Astrocyte (in vitro differentiated cells and primary cell): ENCODE measurements around the gene CTRB2. TPM values are rescaled to one million over a fixed set of nuclear protein-coding genes. Genes with fewer than 3 reads are reported as not detected.

Experiments used
- DNase-seq: peaks from one replicate; pipeline ENCODE4 v3.0.0-alpha.2; 2010; ENCODE audit warnings: low read depth
- FAIRE-seq: peaks from 2 replicates; lab custom pipeline; 2011; peaks lifted over from hg19 to GRCh38; lab: Jason Lieb, UNC
- H2AFZ ChIP-seq: 2 replicates; pipeline ENCODE4 v1.6.0; 2012; ENCODE audit warnings: low read depth, low read length, inconsistent platforms
- H3K27ac ChIP-seq: 2 replicates; pipeline ENCODE4 v1.5.1; 2011; ENCODE audit warnings: low read depth, low read length, inconsistent platforms
- H3K27me3 ChIP-seq: 2 replicates; pipeline ENCODE4 v1.6.0; 2011; ENCODE audit warnings: low read length, inconsistent platforms; ENCODE audit not compliant: insufficient read depth
- H3K36me3 ChIP-seq: 2 replicates; pipeline ENCODE4 v1.5.1; 2011; ENCODE audit warnings: low read length, inconsistent platforms; ENCODE audit not compliant: insufficient read depth
- H3K4me1 ChIP-seq: 2 replicates; pipeline ENCODE4 v1.5.1; 2011; ENCODE audit warnings: low read length, inconsistent platforms; ENCODE audit not compliant: insufficient read depth
- H3K4me2 ChIP-seq: 2 replicates; pipeline ENCODE4 v1.6.0; 2012; ENCODE audit warnings: low read length, inconsistent platforms
- H3K4me3 ChIP-seq: 2 replicates; pipeline ENCODE4 v1.5.1; 2011; ENCODE audit warnings: low read depth, mild to moderate bottlenecking, low read length, inconsistent platforms; ENCODE audit not compliant: insufficient read depth
- H3K79me2 ChIP-seq: 2 replicates; pipeline ENCODE4 v1.6.0; 2012; ENCODE audit warnings: mild to moderate bottlenecking, low read length, inconsistent platforms; ENCODE audit not compliant: insufficient read depth
- H3K9ac ChIP-seq: 2 replicates; pipeline ENCODE4 v1.6.0; 2012; ENCODE audit warnings: mild to moderate bottlenecking, low read length, inconsistent platforms
- H3K9me3 ChIP-seq: 2 replicates; pipeline ENCODE4 v1.5.1; 2012; ENCODE audit warnings: low read depth, mild to moderate bottlenecking, low read length, inconsistent platforms; ENCODE audit not compliant: insufficient read depth
- H4K20me1 ChIP-seq: 2 replicates; pipeline ENCODE4 v1.6.0; 2012; ENCODE audit warnings: low read length, inconsistent platforms; ENCODE audit not compliant: insufficient read depth
- H3K27ac Mint-ChIP-seq: one replicate; pipeline ENCODE4 v1.8.0; 2021; ENCODE audit warnings: mild to moderate bottlenecking, mixed read lengths; ENCODE audit not compliant: unreplicated experiment
- H3K27me3 Mint-ChIP-seq: one replicate; pipeline ENCODE4 v1.8.0; 2021; ENCODE audit warnings: low read depth, mixed read lengths; ENCODE audit not compliant: unreplicated experiment
- H3K36me3 Mint-ChIP-seq: one replicate; pipeline ENCODE4 v1.8.0; 2021; ENCODE audit warnings: low read depth, mixed read lengths; ENCODE audit not compliant: unreplicated experiment
- H3K4me1 Mint-ChIP-seq: one replicate; pipeline ENCODE4 v1.8.0; 2021; ENCODE audit warnings: low read depth, mixed read lengths; ENCODE audit not compliant: unreplicated experiment
- H3K4me3 Mint-ChIP-seq: one replicate; pipeline ENCODE4 v1.8.0; 2021; ENCODE audit warnings: mild to moderate bottlenecking, moderate library complexity, mixed read lengths; ENCODE audit not compliant: unreplicated experiment
- H3K9me3 Mint-ChIP-seq: one replicate; pipeline ENCODE4 v1.8.0; 2021; ENCODE audit warnings: mild to moderate bottlenecking, mixed read lengths; ENCODE audit not compliant: unreplicated experiment
- CTCF ChIP-seq: IDR thresholded peaks from 2 replicates; pipeline ENCODE4 v1.5.1; 2011; ENCODE audit warnings: low read depth, mild to moderate bottlenecking, inconsistent platforms, low read length, moderate library complexity; ENCODE audit not compliant: insufficient read depth
- EZH2 ChIP-seq: IDR thresholded peaks from 2 replicates; pipeline ENCODE4 v1.6.1; 2012; ENCODE audit warnings: mild to moderate bottlenecking, low read length, inconsistent platforms; ENCODE audit not compliant: insufficient read depth
- total RNA-seq: library from RNA; stranded (reverse); gene quantifications from 2 replicates; pipeline ENCODE4 v1.2.1, GENCODE V29; 2021

The CTRB2 gene
- total RNA-seq, 1 donor from 2014 or later: 0.43 TPM

- H3K9me3 ChIP-seq: peaks cover 29% of the 10 kb centered on the region
- peaks cover 21% of the 10 kb centered on the region for H3K36me3 Mint-ChIP-seq
- H3K9ac ChIP-seq: no peak overlapping the region
- no peak overlapping the region for H3K27ac Mint-ChIP-seq
- H3K9me3 Mint-ChIP-seq: peaks cover 61% of the 10 kb centered on the region
- H3K36me3 ChIP-seq: no peaks in the 10 kb centered on the region
- H3K4me3 Mint-ChIP-seq: no peak overlapping the region
- H3K4me1 ChIP-seq: no peaks in the 10 kb centered on the region
- no peak overlapping the region for H3K4me2 ChIP-seq
- DNase-seq (no peak), FAIRE-seq (no peak)
- H3K27me3 Mint-ChIP-seq: peaks cover under 1% of the 10 kb centered on the region
- no peaks in the 10 kb centered on the region for H3K79me2 ChIP-seq
- H4K20me1 ChIP-seq: no peaks in the 10 kb centered on the region
- H3K4me3 ChIP-seq: no peak overlapping the region
- no peak overlapping the region for H2AFZ ChIP-seq
- H3K4me1 Mint-ChIP-seq: no peaks in the 10 kb centered on the region
- no peaks in the 10 kb centered on the region for H3K27me3 ChIP-seq
- TF ChIP-seq EZH2 (no peak), CTCF (no peak)
- no peak overlapping the region for H3K27ac ChIP-seq
Measured at GRCh38 chr16:75176926-75177325, 30.0 kb downstream of the CTRB2 start.

- Histone ChIP-seq H3K79me2 (no peaks in the 10 kb centered on the region), H3K27ac (no peak overlapping the region), H3K27me3 (no peaks in the 10 kb centered on the region), H4K20me1 (no peaks in the 10 kb centered on the region), H3K36me3 (peaks cover 9% of the 10 kb centered on the region), H3K4me1 (no peaks in the 10 kb centered on the region), H3K4me2 (no peak overlapping the region), H3K4me3 (no peak overlapping the region), H2AFZ (no peak overlapping the region), H3K9me3 (peaks cover 38% of the 10 kb centered on the region), H3K9ac (no peak overlapping the region)
- FAIRE-seq (no peak), DNase-seq (no peak)
- Mint-ChIP-seq H3K4me3 (no peak overlapping the region), H3K36me3 (peaks cover 31% of the 10 kb centered on the region), H3K4me1 (no peaks in the 10 kb centered on the region), H3K9me3 (peaks cover 68% of the 10 kb centered on the region), H3K27me3 (no peaks in the 10 kb centered on the region), H3K27ac (no peak overlapping the region)
- TF ChIP-seq CTCF (no peak), EZH2 (no peak)
Measured at GRCh38 chr16:75175074-75175473, 31.9 kb downstream of the CTRB2 start.

GRCh38 chr16:75172578-75172977, 34.4 kb downstream of the CTRB2 start:
- Mint-ChIP-seq H3K4me3 (no peak overlapping the region), H3K4me1 (no peaks in the 10 kb centered on the region), H3K27me3 (no peaks in the 10 kb centered on the region), H3K27ac (no peak overlapping the region), H3K36me3 (peaks cover 56% of the 10 kb centered on the region), H3K9me3 (peaks cover 83% of the 10 kb centered on the region)
- H3K27ac ChIP-seq: no peak overlapping the region
- no peak overlapping the region for H3K4me2 ChIP-seq
- FAIRE-seq (no peak), DNase-seq (no peak)
- H4K20me1 ChIP-seq: no peaks in the 10 kb centered on the region
- H3K36me3 ChIP-seq: peaks cover 29% of the 10 kb centered on the region
- no peak overlapping the region for H3K4me3 ChIP-seq
- TF ChIP-seq EZH2 (no peak), CTCF (no peak)
- H2AFZ ChIP-seq: no peak overlapping the region
- H3K27me3 ChIP-seq: no peaks in the 10 kb centered on the region
- no peaks in the 10 kb centered on the region for H3K4me1 ChIP-seq
- H3K79me2 ChIP-seq: no peaks in the 10 kb centered on the region
- H3K9me3 ChIP-seq: peaks cover 59% of the 10 kb centered on the region
- no peak overlapping the region for H3K9ac ChIP-seq
